Skin of body (tissue), 2 donors: ENCODE data around the gene CDC37. TPM values are rescaled to one million over a fixed set of nuclear protein-coding genes. Genes with fewer than 3 reads are reported as not detected.
"Not testable (repeated sequence)": the region's sequence is repeated elsewhere in the genome, so short reads cannot be mapped to it uniquely, and the experiment has no call there.

Experiments
- DNase-seq: peaks from one replicate; lab custom pipeline; 2025; lab: John Stamatoyannopoulos, UW
- total RNA-seq: library from RNA; depleted of rRNA; stranded (reverse); fragments of >200 nt; gene quantifications from one replicate; pipeline ENCODE4 v1.2.3, GENCODE V29; 2014

Gene CDC37
- total RNA-seq, 1 donor from 2014 or later = 80.6 TPM

GRCh38 chr19:10395003-10395402 lies 8.3 kb downstream of the CDC37 start:
- no peak for DNase-seq

- DNase-seq = no peak
Measured at GRCh38 chr19:10393137-10393536, 10.2 kb downstream of the CDC37 start.

GRCh38 chr19:10392120-10392519 lies 11.2 kb downstream of the CDC37 start:
- no peak for DNase-seq

- peak; percentile 21 for DNase-seq
Measured at GRCh38 chr19:10390652-10391286, 12.6 kb downstream of the CDC37 start.

- no peak for DNase-seq
Measured at GRCh38 chr19:10389863-10390262, 13.5 kb downstream of the CDC37 start.

- DNase-seq = peak; percentile 80
Measured at GRCh38 chr19:10388957-10389356, 14.4 kb downstream of the CDC37 start.

GRCh38 chr19:10384580-10384979 lies 18.8 kb downstream of the CDC37 start:
- DNase-seq = no peak

- not testable (repeated sequence) for DNase-seq
Measured at GRCh38 chr19:10383223-10383499, 20.2 kb downstream of the CDC37 start.

- peak; percentile 98 for DNase-seq
Measured at GRCh38 chr19:10380313-10381102, 22.8 kb downstream of the CDC37 start, which contains the start of gene TYK2. TSS of gene TYK2 (minus strand) at chr19:10380572. CDS start at chr19:10378406, 2,166 bp downstream.

- no peak for DNase-seq
Measured at GRCh38 chr19:10379880-10380312, 23.4 kb downstream of the CDC37 start.

GRCh38 chr19:10378124-10378523 lies 25.2 kb downstream of the CDC37 start:
- DNase-seq = no peak

GRCh38 chr19:10377140-10377640 lies 26.2 kb downstream of the CDC37 start:
- not testable (repeated sequence) for DNase-seq

GRCh38 chr19:10374931-10375330 lies 28.4 kb downstream of the CDC37 start:
- no peak for DNase-seq

GRCh38 chr19:10372690-10373089 lies 30.7 kb downstream of the CDC37 start:
- no peak for DNase-seq

- DNase-seq = no peak
Measured at GRCh38 chr19:10368101-10368803, 35.1 kb downstream of the CDC37 start.

- DNase-seq = not testable (repeated sequence)
Measured at GRCh38 chr19:10366950-10367512, 36.3 kb downstream of the CDC37 start.

GRCh38 chr19:10365518-10365917 lies 37.8 kb downstream of the CDC37 start:
- DNase-seq = no peak

GRCh38 chr19:10364644-10365043 lies 38.7 kb downstream of the CDC37 start:
- DNase-seq = no peak

- no peak for DNase-seq
Measured at GRCh38 chr19:10363789-10364281, 39.5 kb downstream of the CDC37 start.

- no peak for DNase-seq
Measured at GRCh38 chr19:10362259-10362658, 41.1 kb downstream of the CDC37 start.

GRCh38 chr19:10361569-10362011 lies 41.8 kb downstream of the CDC37 start:
- DNase-seq = no peak

GRCh38 chr19:10356431-10356830 lies 46.9 kb downstream of the CDC37 start:
- DNase-seq = no peak
